Smooth muscle cell (in vitro differentiated cells): ENCODE data around the gene SLCO3A1. TPM values are rescaled to one million over a fixed set of nuclear protein-coding genes. Genes with fewer than 3 reads are reported as not detected.

Experiments used
- DNase-seq: peaks from one replicate; lab custom pipeline; 2025; ENCODE audit not compliant: unreplicated experiment; lab: John Stamatoyannopoulos, UW
- H2AFZ ChIP-seq: fragments of 200-600 bp; sonication (generic); 2 replicates; pipeline ENCODE4 v1.6.0; 2016; ENCODE audit warnings: antibody characterized with exemption, low read depth, mild to moderate bottlenecking
- H3F3A ChIP-seq: fragments of 200-600 bp; sonication (generic); 2 replicates; pipeline ENCODE4 v1.6.0; 2017; ENCODE audit warnings: antibody characterized with exemption, low read depth
- H3K27ac ChIP-seq: fragments of 200-600 bp; sonication (generic); 2 replicates; pipeline ENCODE4 v1.5.1; 2016; ENCODE audit warnings: low read depth, mild to moderate bottlenecking
- H3K27me3 ChIP-seq: fragments of 200-600 bp; sonication (generic); 2 replicates; pipeline ENCODE4 v1.6.1; 2016; ENCODE audit warnings: low read depth, mild to moderate bottlenecking
- H3K36me3 ChIP-seq: fragments of 200-600 bp; sonication (generic); 2 replicates; pipeline ENCODE4 v1.5.1; 2016; ENCODE audit warnings: low read depth
- H3K4me1 ChIP-seq: fragments of 200-600 bp; sonication (generic); 2 replicates; pipeline ENCODE4 v1.5.1; 2016; ENCODE audit warnings: low read depth
- H3K4me2 ChIP-seq: fragments of 200-600 bp; sonication (generic); 2 replicates; pipeline ENCODE4 v1.6.0; 2016; ENCODE audit warnings: mild to moderate bottlenecking
- H3K4me3 ChIP-seq: fragments of 200-600 bp; sonication (generic); 2 replicates; pipeline ENCODE4 v1.5.1; 2016; ENCODE audit warnings: mild to moderate bottlenecking
- H3K79me2 ChIP-seq: fragments of 200-600 bp; sonication (generic); 2 replicates; pipeline ENCODE4 v1.6.0; 2016; ENCODE audit warnings: low read depth, mild to moderate bottlenecking
- H3K9ac ChIP-seq: fragments of 200-600 bp; sonication (generic); 2 replicates; pipeline ENCODE4 v1.6.0; 2016; ENCODE audit warnings: low read depth
- H3K9me3 ChIP-seq: fragments of 200-600 bp; sonication (generic); replicated peaks from 2 replicates; pipeline ENCODE4 v1.5.1; 2016; ENCODE audit warnings: low read depth
- H4K20me1 ChIP-seq: fragments of 200-600 bp; sonication (generic); 2 replicates; pipeline ENCODE4 v1.6.0; 2016; ENCODE audit warnings: low read depth
- WGBS: methylation state at CpG from one replicate; pipeline ENCODE4 v1.1.7; 2016; ENCODE audit warnings: low lambda C conversion rate; 5-methylcytosine and 5-hydroxymethylcytosine counted together
- polyA plus RNA-seq: library from polyadenylated mRNA; unstranded; fragments of >200 nt; fragmentation: Nextera tagmentation; extraction: Ambion mirVana; gene quantifications from 2 replicates; pipeline ENCODE4 v1.2.1, GENCODE V29; 2016
- total RNA-seq: library from RNA; depleted of rRNA; stranded (reverse); fragments of >200 nt; gene quantifications from 2 replicates; pipeline ENCODE4 v1.2.3, GENCODE V29; 2014
- TF ChIP-seq, protein P1 (sequence below): fragments of 200-600 bp; sonication (generic); IDR thresholded peaks from 2 replicates; pipeline ENCODE4 v1.5.1; 2017; ENCODE audit warnings: borderline replicate concordance, mild to moderate bottlenecking, antibody characterized with exemption; ENCODE audit not compliant: insufficient read depth, poor library complexity, severe bottlenecking

SLCO3A1 gene
- total and polyA plus RNA-seq, 2 experiments from 2014 or later: 1.3 to 12.6 TPM

DNA sequence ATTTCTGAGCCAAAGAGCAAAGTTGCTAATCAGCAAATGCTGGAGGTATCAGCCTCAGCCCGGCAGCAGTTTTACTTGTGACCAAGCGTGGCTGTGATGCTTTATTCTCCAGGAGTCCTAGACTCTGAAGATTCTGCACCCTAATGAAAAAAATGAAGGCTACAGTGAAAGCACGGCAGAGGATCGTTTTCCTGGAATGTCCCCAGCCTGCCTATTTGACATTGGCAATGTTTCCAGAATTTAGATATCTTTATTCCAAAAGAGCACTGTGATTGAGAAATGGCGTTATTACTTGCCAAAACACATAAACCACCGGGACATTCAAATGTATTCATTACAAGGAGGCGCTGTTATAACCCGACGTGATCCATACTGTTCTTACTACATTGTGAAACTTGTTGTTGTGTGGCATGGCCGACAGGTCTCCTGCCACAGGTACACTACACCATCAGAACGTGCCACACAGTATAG, 263.8 kb downstream of the SLCO3A1 start:
- Histone ChIP-seq H3K4me2 (no peak overlapping the region), H3K27me3 (no peaks in the 10 kb centered on the region), H3K9ac (no peak overlapping the region), H3K4me1 (peaks cover 21% of the 10 kb centered on the region), H3K4me3 (no peak overlapping the region), H3F3A (no peaks in the 10 kb centered on the region), H3K27ac (no peak overlapping the region), H4K20me1 (no peaks in the 10 kb centered on the region), H3K79me2 (no peaks in the 10 kb centered on the region), H3K36me3 (no peaks in the 10 kb centered on the region), H2AFZ (no peak overlapping the region), H3K9me3 (no peaks in the 10 kb centered on the region)
- TF ChIP-seq, protein P1, sequence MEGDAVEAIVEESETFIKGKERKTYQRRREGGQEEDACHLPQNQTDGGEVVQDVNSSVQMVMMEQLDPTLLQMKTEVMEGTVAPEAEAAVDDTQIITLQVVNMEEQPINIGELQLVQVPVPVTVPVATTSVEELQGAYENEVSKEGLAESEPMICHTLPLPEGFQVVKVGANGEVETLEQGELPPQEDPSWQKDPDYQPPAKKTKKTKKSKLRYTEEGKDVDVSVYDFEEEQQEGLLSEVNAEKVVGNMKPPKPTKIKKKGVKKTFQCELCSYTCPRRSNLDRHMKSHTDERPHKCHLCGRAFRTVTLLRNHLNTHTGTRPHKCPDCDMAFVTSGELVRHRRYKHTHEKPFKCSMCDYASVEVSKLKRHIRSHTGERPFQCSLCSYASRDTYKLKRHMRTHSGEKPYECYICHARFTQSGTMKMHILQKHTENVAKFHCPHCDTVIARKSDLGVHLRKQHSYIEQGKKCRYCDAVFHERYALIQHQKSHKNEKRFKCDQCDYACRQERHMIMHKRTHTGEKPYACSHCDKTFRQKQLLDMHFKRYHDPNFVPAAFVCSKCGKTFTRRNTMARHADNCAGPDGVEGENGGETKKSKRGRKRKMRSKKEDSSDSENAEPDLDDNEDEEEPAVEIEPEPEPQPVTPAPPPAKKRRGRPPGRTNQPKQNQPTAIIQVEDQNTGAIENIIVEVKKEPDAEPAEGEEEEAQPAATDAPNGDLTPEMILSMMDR: no peak
- WGBS: 72% methylated on average over 11 of the region's 11 CpGs
- no peak for DNase-seq

DNA sequence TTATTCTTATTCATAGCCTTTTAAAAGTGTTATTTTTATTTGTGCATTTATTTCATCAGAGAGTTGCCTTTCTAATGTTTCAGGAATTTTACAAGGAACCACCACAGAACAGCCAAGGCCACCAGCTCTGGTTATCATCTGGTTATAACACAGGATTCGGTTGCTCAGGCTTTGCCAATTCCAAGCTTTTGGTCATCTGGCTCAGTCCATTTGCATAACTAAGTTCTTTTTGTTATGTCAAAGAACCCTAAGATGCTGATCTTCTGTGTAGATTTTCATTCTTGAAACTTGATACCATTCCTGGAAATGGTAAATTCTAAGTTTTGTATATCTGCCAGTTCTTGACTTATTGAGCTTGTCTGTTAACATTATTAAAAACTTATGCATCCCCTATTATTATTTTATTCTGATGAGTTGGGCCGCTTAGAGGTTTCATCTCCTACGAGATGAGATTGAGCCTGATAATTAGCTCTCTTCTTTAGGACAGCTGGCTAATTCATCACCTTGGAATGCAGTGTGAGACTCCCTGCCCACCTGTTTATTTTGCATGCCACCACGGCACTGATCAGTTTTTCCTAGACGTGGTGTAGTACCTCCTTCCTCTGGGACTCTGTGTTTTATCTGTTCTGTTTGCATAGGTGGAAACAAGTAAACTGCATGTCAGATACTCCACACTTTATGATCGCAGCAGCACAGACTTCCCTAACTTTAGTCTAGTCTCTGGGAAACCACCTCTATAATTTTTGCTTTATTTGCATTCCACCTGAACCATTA, 264.8 kb downstream of the SLCO3A1 start:
- Histone ChIP-seq H3F3A (no peaks in the 10 kb centered on the region), H3K9ac (no peak overlapping the region), H4K20me1 (no peaks in the 10 kb centered on the region), H3K4me1 (peaks cover 21% of the 10 kb centered on the region), H3K4me3 (no peak overlapping the region), H3K27me3 (no peaks in the 10 kb centered on the region), H2AFZ (no peak overlapping the region), H3K4me2 (no peak overlapping the region), H3K79me2 (no peaks in the 10 kb centered on the region), H3K27ac (no peak overlapping the region), H3K36me3 (no peaks in the 10 kb centered on the region), H3K9me3 (no peaks in the 10 kb centered on the region)
- TF ChIP-seq, protein P1: no peak
- no peak for DNase-seq
- 36% methylated on average over 6 of the region's 6 CpGs for WGBS

DNA sequence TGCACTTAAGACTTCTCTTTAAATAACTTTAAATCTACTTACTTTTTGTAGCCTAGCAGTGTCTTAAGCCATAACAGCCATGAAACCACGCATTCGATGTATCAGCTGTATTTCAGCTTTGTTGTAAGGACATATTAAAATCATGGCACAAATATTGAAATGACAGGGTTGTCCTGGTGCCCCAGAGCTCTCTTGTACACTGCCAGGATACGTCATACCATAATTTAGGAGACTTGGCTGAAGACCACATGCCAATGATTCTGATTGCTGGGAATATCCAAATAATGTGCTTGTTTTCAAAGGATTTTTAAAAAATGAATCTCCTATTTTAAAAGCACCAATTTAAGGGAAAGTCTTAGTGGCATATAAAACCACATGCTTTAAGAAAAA, 265.4 kb downstream of the SLCO3A1 start:
- Histone ChIP-seq H3K27me3 (no peaks in the 10 kb centered on the region), H3K4me3 (no peak overlapping the region), H3K4me1 (peaks cover 21% of the 10 kb centered on the region), H4K20me1 (no peaks in the 10 kb centered on the region), H2AFZ (no peak overlapping the region), H3K4me2 (no peak overlapping the region), H3K9ac (no peak overlapping the region), H3K79me2 (no peaks in the 10 kb centered on the region), H3K27ac (no peak overlapping the region), H3F3A (no peaks in the 10 kb centered on the region), H3K36me3 (no peaks in the 10 kb centered on the region), H3K9me3 (no peaks in the 10 kb centered on the region)
- WGBS: 87% methylated on average over 3 of the region's 3 CpGs
- TF ChIP-seq, protein P1: no peak
- no peak for DNase-seq
